ENCODE data around the gene PLPP6. TPM values are rescaled to one million over a fixed set of nuclear protein-coding genes. Genes with fewer than 3 reads are reported as not detected.

The PLPP6 gene
- total and polyA plus RNA-seq, 2 of the 13 experiments (the other 11 are each of a cell fraction or from before 2014, with no cell fraction given): 12.1 to 15.5 TPM

GRCh38 chr9:4662108-4662988, at the start of gene PLPP6 (continued):
- 0 out of 2 replicates have a peak, but pooled peaks have one; percentile 63 for TF ChIP-seq ZSCAN20 (CRISPR knock-in tag; IDR thresholded peaks at IDR 0.05; ENCODE audit: borderline replicate concordance)
- peak; percentile 73 for TF ChIP-seq YY1 (IDR thresholded peaks at IDR 0.05; ENCODE audit: insufficient read depth, insufficient replicate concordance, low read depth, low read length)
- TF ChIP-seq CCDC6 (CRISPR knock-in tag; IDR thresholded peaks at IDR 0.05): peak; percentile 34; the same call in 1 of the 2 replicates
- peak; percentile 81 for TF ChIP-seq SALL2 (CRISPR knock-in tag; IDR thresholded peaks at IDR 0.05)
- TF ChIP-seq TAF1 (CRISPR knock-in tag; IDR thresholded peaks at IDR 0.05): peak; percentile 74; the same call in 1 of the 2 replicates
- TF ChIP-seq KDM5B (CRISPR knock-in tag; IDR thresholded peaks at IDR 0.05; ENCODE audit: borderline replicate concordance): peak; percentile 82; the same call in 1 of the 2 replicates
- TF ChIP-seq ZSCAN12 (CRISPR knock-in tag; IDR thresholded peaks at IDR 0.05): peak; percentile 61; the same call in 1 of the 2 replicates
- TF ChIP-seq TMF1 (CRISPR knock-in tag; IDR thresholded peaks at IDR 0.05; ENCODE audit: low read depth): 0 out of 2 replicates have a peak, but pooled peaks have one; percentile 56
- no peak for TF ChIP-seq TERF1 (CRISPR knock-in tag; IDR thresholded peaks at IDR 0.05)
- peak; percentile 43 to 69; a peak in 3 of 4 replicates for TF ChIP-seq EP300 (IDR thresholded peaks at IDR 0.05; ENCODE audit: low read depth in 2 of 2, low read length in 2 of 2)
- peak; percentile 50; the same call in 1 of the 2 replicates for TF ChIP-seq EP300 (CRISPR knock-in tag; IDR thresholded peaks at IDR 0.05; ENCODE audit: borderline replicate concordance)
- TF ChIP-seq RARA (CRISPR knock-in tag; IDR thresholded peaks at IDR 0.05): peak; percentile 49
- TF ChIP-seq ZNF275 (CRISPR knock-in tag; IDR thresholded peaks at IDR 0.05; ENCODE audit: borderline replicate concordance): no peak
- TF ChIP-seq SAFB2 (CRISPR knock-in tag; IDR thresholded peaks at IDR 0.05; ENCODE audit: borderline replicate concordance, low read depth): peak; percentile 45; the same call in 1 of the 2 replicates
- TF ChIP-seq ZNF879 (CRISPR knock-in tag; IDR thresholded peaks at IDR 0.05): no peak
- peak; percentile 98 for TF ChIP-seq ELF1 (CRISPR knock-in tag; IDR thresholded peaks at IDR 0.05)
- TF ChIP-seq RELA (CRISPR knock-in tag; IDR thresholded peaks at IDR 0.05): peak; percentile 42
- no peak for TF ChIP-seq CHD4 (IDR thresholded peaks at IDR 0.05; ENCODE audit: borderline replicate concordance, low read length)
- TF ChIP-seq ZNF614 (CRISPR knock-in tag; IDR thresholded peaks at IDR 0.05; ENCODE audit: borderline replicate concordance): no peak; the same call in none of the 2 replicates
- TF ChIP-seq ZNF253 (CRISPR knock-in tag; IDR thresholded peaks at IDR 0.05; ENCODE audit: borderline replicate concordance): no peak
- TF ChIP-seq ZNF225 (CRISPR knock-in tag; IDR thresholded peaks at IDR 0.05): 0 out of 2 replicates have a peak, but pooled peaks have one; percentile 26
- TF ChIP-seq ZNF710 (CRISPR knock-in tag; IDR thresholded peaks at IDR 0.05; ENCODE audit: borderline replicate concordance): peak; percentile 69; the same call in 1 of the 2 replicates
- TF ChIP-seq MYPOP (CRISPR knock-in tag; IDR thresholded peaks at IDR 0.05): peak; percentile 75; the same call in 1 of the 2 replicates

Measured in HepG2 (cell line).